H9 (cell line): ENCODE data around the gene TPH1. TPM values are rescaled to one million over a fixed set of nuclear protein-coding genes. Genes with fewer than 3 reads are reported as not detected.
"Not testable (repeated sequence)": the region's sequence is repeated elsewhere in the genome, so short reads cannot be mapped to it uniquely, and the experiment has no call there.

Source experiments
- DNase-seq: peaks from one replicate; pipeline ENCODE4 v3.0.0-alpha.2; 2017
- H2AFZ ChIP-seq: one replicate; pipeline ENCODE4 v1.6.1; 2013; ENCODE audit warnings: mild to moderate bottlenecking, low read length, control low read depth, moderate library complexity
- H2AK5ac ChIP-seq: 2 replicates; pipeline ENCODE4 v1.6.1; 2013; ENCODE audit warnings: low read length, control low read depth, mixed read lengths; ENCODE audit not compliant: insufficient read length
- H2BK120ac ChIP-seq: one replicate; pipeline ENCODE4 v1.6.1; 2013; ENCODE audit warnings: low read depth, mild to moderate bottlenecking, low read length, control low read depth, inconsistent platforms; ENCODE audit not compliant: poor library complexity, severe bottlenecking
- H2BK12ac ChIP-seq: 2 replicates; pipeline ENCODE4 v1.6.1; 2013; ENCODE audit warnings: low read length, control low read depth, mixed read lengths, low read depth; ENCODE audit not compliant: insufficient read length
- H2BK15ac ChIP-seq: 2 replicates; pipeline ENCODE4 v1.6.1; 2013; ENCODE audit warnings: low read depth, low read length, control low read depth
- H2BK20ac ChIP-seq: one replicate; pipeline ENCODE4 v1.6.1; 2013; ENCODE audit warnings: low read depth, mild to moderate bottlenecking, low read length, control low read depth, inconsistent platforms; ENCODE audit not compliant: poor library complexity, severe bottlenecking
- H2BK5ac ChIP-seq: 2 replicates; pipeline ENCODE4 v1.6.1; 2013; ENCODE audit warnings: low read length, control low read depth, mixed read lengths; ENCODE audit not compliant: insufficient read length
- H3K14ac ChIP-seq: 2 replicates; pipeline ENCODE4 v1.6.1; 2013; ENCODE audit warnings: low read length, control low read depth; ENCODE audit not compliant: insufficient read depth
- H3K18ac ChIP-seq: 2 replicates; pipeline ENCODE4 v1.6.1; 2013; ENCODE audit warnings: low read depth, mild to moderate bottlenecking, mixed read lengths, low read length, control low read depth; ENCODE audit not compliant: insufficient read length
- H3K23ac ChIP-seq: 2 replicates; pipeline ENCODE4 v1.6.1; 2013; ENCODE audit warnings: low read length, control low read depth, mixed read lengths, low read depth; ENCODE audit not compliant: insufficient read length
- H3K23me2 ChIP-seq: 2 replicates; pipeline ENCODE4 v1.6.1; 2013; ENCODE audit warnings: low read depth, mild to moderate bottlenecking, mixed read lengths, low read length, control low read depth; ENCODE audit not compliant: insufficient read length, poor library complexity, severe bottlenecking
- H3K27ac ChIP-seq: 2 replicates; pipeline ENCODE4 v1.5.1; 2013; ENCODE audit warnings: low read length, control low read depth, mixed read lengths, low read depth; ENCODE audit not compliant: insufficient read length
- H3K27me3 ChIP-seq: 2 replicates; pipeline ENCODE4 v1.6.1; 2013; ENCODE audit warnings: low read length, control low read depth, inconsistent platforms; ENCODE audit not compliant: insufficient read depth
- H3K4ac ChIP-seq: 2 replicates; pipeline ENCODE4 v1.6.1; 2013; ENCODE audit warnings: low read depth, mild to moderate bottlenecking, control low read depth, inconsistent platforms, low read length, moderate library complexity
- H3K4me1 ChIP-seq: 2 replicates; pipeline ENCODE4 v1.6.1; 2013; ENCODE audit warnings: low read length, control low read depth, inconsistent platforms; ENCODE audit not compliant: insufficient read depth
- H3K4me2 ChIP-seq: 2 replicates; pipeline ENCODE4 v1.6.1; 2013; ENCODE audit warnings: low read length, control low read depth, mixed read lengths; ENCODE audit not compliant: insufficient read length, insufficient read depth
- H3K56ac ChIP-seq: 2 replicates; pipeline ENCODE4 v1.6.1; 2013; ENCODE audit warnings: low read depth, mild to moderate bottlenecking, mixed read lengths, low read length, control low read depth; ENCODE audit not compliant: insufficient read length
- H3K79me1 ChIP-seq: 2 replicates; pipeline ENCODE4 v1.6.1; 2013; ENCODE audit warnings: low read depth, mild to moderate bottlenecking, moderate library complexity, low read length, control low read depth, inconsistent platforms; ENCODE audit not compliant: insufficient read depth, poor library complexity, severe bottlenecking
- H3K79me2 ChIP-seq: 2 replicates; pipeline ENCODE4 v1.6.1; 2013; ENCODE audit warnings: low read length, control low read depth, inconsistent platforms; ENCODE audit not compliant: insufficient read depth
- H3K9ac ChIP-seq: 2 replicates; pipeline ENCODE4 v1.6.1; 2013; ENCODE audit warnings: low read length, control low read depth, mixed read lengths; ENCODE audit not compliant: insufficient read length; ENCODE audit errors: extremely low read depth
- H3K9me3 ChIP-seq: one replicate; pipeline ENCODE4 v1.6.1; 2013; ENCODE audit warnings: low read depth, low read length, inconsistent platforms; ENCODE audit not compliant: control insufficient read depth
- H3T11ph ChIP-seq: one replicate; pipeline ENCODE4 v1.6.1; 2013; ENCODE audit warnings: mild to moderate bottlenecking, low read length, control low read depth, inconsistent platforms
- H4K20me1 ChIP-seq: one replicate; pipeline ENCODE4 v1.6.1; 2013; ENCODE audit not compliant: control insufficient read depth, insufficient read length, insufficient read depth
- H4K5ac ChIP-seq: 2 replicates; pipeline ENCODE4 v1.6.1; 2013; ENCODE audit warnings: low read depth, mild to moderate bottlenecking, mixed read lengths, low read length, control low read depth; ENCODE audit not compliant: insufficient read length
- H4K8ac ChIP-seq: replicated peaks from 2 replicates; pipeline ENCODE4 v1.6.1; 2013; ENCODE audit warnings: low read length, control low read depth, mixed read lengths, low read depth; ENCODE audit not compliant: insufficient read length
- H4K91ac ChIP-seq: 2 replicates; pipeline ENCODE4 v1.6.1; 2013; ENCODE audit warnings: low read depth, mild to moderate bottlenecking, moderate library complexity, mixed read lengths, low read length, control low read depth; ENCODE audit not compliant: insufficient read length
- H3K27ac Mint-ChIP-seq, 3 experiments: 2 replicates in 2 of 3; 3 replicates in 1 of 3; pipeline ENCODE4 v1.8.0; 2020 to 2021; ENCODE audit warnings: mixed read lengths in 3 of 3, mild to moderate bottlenecking in 1 of 3, moderate library complexity in 1 of 3
- H3K27me3 Mint-ChIP-seq: 2 replicates; pipeline ENCODE4 v1.8.0; 2021; ENCODE audit warnings: low read depth, mild to moderate bottlenecking, moderate library complexity, mixed read lengths
- H3K36me3 Mint-ChIP-seq, 3 experiments: 2 replicates in 2 of 3; 3 replicates in 1 of 3; pipeline ENCODE4 v1.8.0; 2020 to 2021; ENCODE audit warnings: low read depth in 3 of 3, mixed read lengths in 3 of 3; ENCODE audit not compliant: insufficient read depth in 1 of 3
- H3K4me1 Mint-ChIP-seq, 2 experiments: 2 replicates each; pipeline ENCODE4 v1.8.0; 2020; ENCODE audit warnings: mixed read lengths in 2 of 2
- H3K4me3 Mint-ChIP-seq, 2 experiments: 2 replicates in 1 of 2; 3 replicates in 1 of 2; pipeline ENCODE4 v1.8.0; 2020 to 2021; ENCODE audit warnings: mild to moderate bottlenecking in 2 of 2, mixed read lengths in 2 of 2, moderate library complexity in 1 of 2
- H3K9me3 Mint-ChIP-seq, 2 experiments: 2 replicates in 1 of 2; 3 replicates in 1 of 2; pipeline ENCODE4 v1.8.0; 2020; ENCODE audit warnings: mild to moderate bottlenecking in 2 of 2, mixed read lengths in 2 of 2, moderate library complexity in 1 of 2
- CTCF ChIP-seq: fragments of 200-600 bp; sonication (generic); conservative IDR thresholded peaks from 3 replicates; pipeline ENCODE4 v1.8.0; 2021; ENCODE audit warnings: antibody characterized with exemption, mild to moderate bottlenecking
- WGBS: extraction: QIAGEN DNeasy Blood & Tissue Kit; methylation state at CpG from one replicate; pipeline ENCODE4 v1.1.7; 2013; ENCODE audit warnings: missing lambda C conversion rate, low lambda C conversion rate, mixed read lengths; ENCODE audit not compliant: insufficient read length; ENCODE audit errors: extremely low coverage; 5-methylcytosine and 5-hydroxymethylcytosine counted together
- total RNA-seq: library from RNA; stranded (reverse); gene quantifications from 2 replicates; pipeline ENCODE4 v1.2.1, GENCODE V29; 2021

TPH1 gene
- total RNA-seq, 1 experiment from 2014 or later: 0.17 TPM

DNA sequence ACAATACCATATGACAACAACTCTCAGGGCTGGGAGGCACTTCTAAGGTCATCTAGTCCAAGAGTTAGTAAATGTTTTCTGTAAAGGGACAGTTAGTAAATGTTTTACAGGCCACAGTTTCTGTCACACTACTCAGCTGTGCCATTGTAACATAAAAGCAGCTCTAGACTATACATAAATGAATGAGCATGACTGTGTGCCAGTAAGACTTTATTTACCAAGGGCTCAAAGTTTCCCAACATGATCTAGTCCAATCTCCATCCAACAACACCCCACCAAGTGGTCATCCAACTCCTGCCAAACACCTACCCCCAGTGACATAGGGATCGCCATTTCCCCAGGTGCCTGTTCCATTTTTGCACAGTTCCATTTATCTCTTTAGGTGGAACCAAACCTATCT is 45.3 kb downstream of the TPH1 start:
- no peaks in the 10 kb centered on the region for H3K27me3 Mint-ChIP-seq
- H3K4me3 Mint-ChIP-seq: no peak overlapping the region
- Histone ChIP-seq H4K5ac (no peak overlapping the region), H3K79me1 (no peaks in the 10 kb centered on the region), H3K27me3 (no peaks in the 10 kb centered on the region), H3K23me2 (no peaks in the 10 kb centered on the region), H2BK20ac (no peak overlapping the region), H2BK5ac (no peak overlapping the region), H3K4me1 (no peaks in the 10 kb centered on the region), H2BK15ac (no peak overlapping the region), H3K18ac (no peak overlapping the region), H3K14ac (no peak overlapping the region), H3K27ac (no peak overlapping the region), H2AFZ (no peak overlapping the region), H4K8ac (no peak overlapping the region), H3K23ac (no peak overlapping the region), H3K56ac (no peak overlapping the region), H3K79me2 (no peaks in the 10 kb centered on the region), H3T11ph (no peak overlapping the region), H3K4ac (no peak overlapping the region), H3K9me3 (no peaks in the 10 kb centered on the region), H4K91ac (no peak overlapping the region), H2BK12ac (no peak overlapping the region), H3K9ac (no peak overlapping the region), H3K4me2 (no peak overlapping the region), H2BK120ac (no peak overlapping the region), H4K20me1 (no peaks in the 10 kb centered on the region), H2AK5ac (no peak overlapping the region)
- no peak overlapping the region for H3K27ac Mint-ChIP-seq
- TF ChIP-seq CTCF: no peak
- peaks cover 1 to 39% (median 11%) of the 10 kb centered on the region in 3 experiments; a peak in 4 of 7 replicates for H3K36me3 Mint-ChIP-seq
- DNase-seq: no peak
- no peaks in the 10 kb centered on the region for H3K9me3 Mint-ChIP-seq
- H3K4me1 Mint-ChIP-seq: no peaks in the 10 kb centered on the region
- no CpG with 5 or more reads among the region's 1 CpG for WGBS

GRCh38 chr11:18000128-18000527 is 45.9 kb downstream of the TPH1 start:
- H3K9me3 ChIP-seq, H2BK15ac ChIP-seq, H3K9ac ChIP-seq, DNase-seq, H4K8ac ChIP-seq, H3K27me3 ChIP-seq, H3K23me2 ChIP-seq, H2BK20ac ChIP-seq, H3K4me3 Mint-ChIP-seq, H2BK12ac ChIP-seq, H3K18ac ChIP-seq, H3K4me1 Mint-ChIP-seq, H3K4ac ChIP-seq, H3K27ac ChIP-seq, H2AK5ac ChIP-seq, H3K27ac Mint-ChIP-seq, H2BK120ac ChIP-seq, H3K23ac ChIP-seq, H4K91ac ChIP-seq, H4K5ac ChIP-seq, H4K20me1 ChIP-seq, H3K79me2 ChIP-seq, H3K14ac ChIP-seq, H3T11ph ChIP-seq, H3K56ac ChIP-seq, H3K27me3 Mint-ChIP-seq, H3K9me3 Mint-ChIP-seq, H3K4me1 ChIP-seq, H3K79me1 ChIP-seq, H2BK5ac ChIP-seq, H3K4me2 ChIP-seq, H2AFZ ChIP-seq: not testable (repeated sequence)
- WGBS: no CpG with 5 or more reads among the region's 4 CpGs
- peaks cover 1 to 44% (median 11%) of the 10 kb centered on the region in 3 experiments; a peak in 4 of 7 replicates for H3K36me3 Mint-ChIP-seq
